GM23338 (cell line): ENCODE measurements around the gene ZNF268. TPM values are rescaled to one million over a fixed set of nuclear protein-coding genes. Genes with fewer than 3 reads are reported as not detected.

ENCODE experiments used
- ATAC-seq: fragments of 200-7000 bp; cut with Tn5 transposase; 3 replicates; pipeline ENCODE4 v1.9.1; 2020
- DNase-seq: peaks from one replicate; pipeline ENCODE4 v3.0.0-alpha.2; 2015; ENCODE audit warnings: low spot score
- H2AFZ ChIP-seq: fragments of 200-600 bp; sonication (generic); 2 replicates; pipeline ENCODE4 v1.8.0; 2016; ENCODE audit warnings: antibody characterized with exemption, mild to moderate bottlenecking, moderate library complexity
- H3F3A ChIP-seq: fragments of 200-600 bp; sonication (generic); replicated peaks from 2 replicates; pipeline ENCODE4 v1.8.0; 2017; ENCODE audit warnings: antibody characterized with exemption, mixed run types, low read depth
- H3K27ac ChIP-seq: fragments of 200-600 bp; sonication (generic); 2 replicates; pipeline ENCODE4 v1.6.1; 2016; ENCODE audit warnings: low read depth
- H3K27me3 ChIP-seq: fragments of 200-600 bp; sonication (generic); 2 replicates; pipeline ENCODE4 v1.8.0; 2016; ENCODE audit warnings: mild to moderate bottlenecking, mixed run types, moderate library complexity; ENCODE audit not compliant: insufficient read depth
- H3K36me3 ChIP-seq: fragments of 200-600 bp; sonication (generic); 2 replicates; pipeline ENCODE4 v1.8.0; 2016; ENCODE audit warnings: mild to moderate bottlenecking; ENCODE audit not compliant: insufficient read depth
- H3K4me1 ChIP-seq: fragments of 200-600 bp; sonication (generic); 2 replicates; pipeline ENCODE4 v1.8.0; 2016; ENCODE audit warnings: mild to moderate bottlenecking, moderate library complexity; ENCODE audit not compliant: insufficient read depth
- H3K4me2 ChIP-seq: fragments of 200-600 bp; sonication (generic); 2 replicates; pipeline ENCODE4 v1.7.1; 2017; ENCODE audit warnings: mixed run types
- H3K4me3 ChIP-seq: fragments of 200-600 bp; sonication (generic); 2 replicates; pipeline ENCODE4 v1.6.1; 2016; ENCODE audit warnings: mixed run types
- H3K79me2 ChIP-seq: fragments of 200-600 bp; sonication (generic); replicated peaks from 2 replicates; pipeline ENCODE4 v1.8.0; 2017; ENCODE audit warnings: mild to moderate bottlenecking; ENCODE audit not compliant: insufficient read depth
- H3K9me2 ChIP-seq: fragments of 200-600 bp; sonication (generic); 2 replicates; pipeline ENCODE4 v1.8.0; 2017; ENCODE audit not compliant: insufficient read depth
- H4K20me1 ChIP-seq: fragments of 200-600 bp; sonication (generic); replicated peaks from 2 replicates; pipeline ENCODE4 v1.8.0; 2017; ENCODE audit warnings: mild to moderate bottlenecking; ENCODE audit not compliant: insufficient read depth
- H3K27ac Mint-ChIP-seq: 2 replicates; pipeline ENCODE4 v1.8.0; 2020; ENCODE audit warnings: inconsistent platforms, mild to moderate bottlenecking, moderate library complexity, mixed read lengths
- H3K27me3 Mint-ChIP-seq: 3 replicates; pipeline ENCODE4 v1.8.0; 2022; ENCODE audit warnings: low read depth, mild to moderate bottlenecking, moderate library complexity, mixed read lengths, inconsistent platforms; ENCODE audit not compliant: insufficient read depth, poor library complexity
- H3K36me3 Mint-ChIP-seq: 3 replicates; pipeline ENCODE4 v1.8.0; 2021; ENCODE audit warnings: low read depth, mild to moderate bottlenecking, inconsistent platforms, moderate library complexity, mixed read lengths
- H3K4me1 Mint-ChIP-seq: 3 replicates; pipeline ENCODE4 v1.8.0; 2020; ENCODE audit warnings: mild to moderate bottlenecking, inconsistent platforms, mixed read lengths
- H3K4me3 Mint-ChIP-seq: 3 replicates; pipeline ENCODE4 v1.8.0; 2021; ENCODE audit warnings: moderate library complexity, mild to moderate bottlenecking, inconsistent platforms, mixed read lengths
- H3K9me3 Mint-ChIP-seq: 3 replicates; pipeline ENCODE4 v1.8.0; 2020; ENCODE audit warnings: moderate library complexity, mild to moderate bottlenecking, inconsistent platforms, mixed read lengths
- CREB1 ChIP-seq: fragments of 250-450 bp; sonication (Bioruptor Pico); IDR thresholded peaks from 2 replicates; pipeline ENCODE4 v1.5.0; 2020; ENCODE audit warnings: low read depth, mild to moderate bottlenecking, moderate library complexity
- EZH2 ChIP-seq: fragments of 200-600 bp; sonication (generic); IDR thresholded peaks from one replicate; pipeline ENCODE4 v1.8.0; 2017; ENCODE audit warnings: antibody characterized with exemption, mild to moderate bottlenecking, low read depth; ENCODE audit not compliant: unreplicated experiment
- EZH2phosphoT487 ChIP-seq: fragments of 200-600 bp; sonication (generic); IDR thresholded peaks from one replicate; pipeline ENCODE4 v1.8.1; 2018; ENCODE audit warnings: antibody characterized with exemption; ENCODE audit not compliant: unreplicated experiment
- JUNB ChIP-seq: IDR thresholded peaks from one replicate; pipeline ENCODE4 v1.6.1; 2016; ENCODE audit warnings: antibody characterized with exemption; ENCODE audit not compliant: unreplicated experiment
- NANOG ChIP-seq: IDR thresholded peaks from 2 replicates; pipeline ENCODE4 v1.6.1; 2016; ENCODE audit warnings: antibody characterized with exemption, borderline replicate concordance
- POLR2AphosphoS5 ChIP-seq: IDR thresholded peaks from 2 replicates; pipeline ENCODE4 v1.6.1; 2016; ENCODE audit warnings: antibody characterized with exemption, low read depth
- STAT1 ChIP-seq: IDR thresholded peaks from one replicate; pipeline ENCODE4 v1.6.1; 2016; ENCODE audit warnings: antibody characterized with exemption; ENCODE audit not compliant: unreplicated experiment
- ZNF114 ChIP-seq: fragments of 250-450 bp; sonication (Bioruptor Pico); IDR thresholded peaks from 2 replicates; pipeline ENCODE4 v1.5.0; 2020; ENCODE audit warnings: mild to moderate bottlenecking, moderate library complexity
- ZNF331 ChIP-seq: fragments of 250-450 bp; sonication (Bioruptor Pico); IDR thresholded peaks from 2 replicates; pipeline ENCODE4 v1.5.0; 2020; ENCODE audit warnings: low read depth, mild to moderate bottlenecking, moderate library complexity
- ZNF462 ChIP-seq: fragments of 250-450 bp; sonication (Bioruptor Pico); IDR thresholded peaks from 2 replicates; pipeline ENCODE4 v1.5.0; 2020; ENCODE audit warnings: mild to moderate bottlenecking, moderate library complexity
- polyA plus RNA-seq: library from polyadenylated mRNA; unstranded; fragments of >200 nt; fragmentation: Nextera tagmentation; extraction: Ambion mirVana; gene quantifications from 2 replicates; pipeline ENCODE4 v1.2.1, GENCODE V29; 2016
- total RNA-seq: library from RNA; depleted of rRNA; stranded (reverse); fragments of >200 nt; shearing (Covaris generic); gene quantifications from 2 replicates; pipeline ENCODE4 v1.2.3, GENCODE V29; 2014
- TF ChIP-seq, protein P1 (sequence below), 2 experiments: fragments of 200-600 bp in 1 of 2; sonication (generic) in 1 of 2; conservative IDR thresholded peaks; 2 replicates each; pipeline versions ENCODE4 v1.5.1 to v1.6.1; 2016 to 2017; ENCODE audit warnings: antibody characterized with exemption in 2 of 2, low read depth in 2 of 2, mild to moderate bottlenecking in 2 of 2, moderate library complexity in 1 of 2
- TF ChIP-seq, protein P2 (sequence below): IDR thresholded peaks from one replicate; pipeline ENCODE4 v1.6.1; 2018; ENCODE audit warnings: antibody characterized with exemption; ENCODE audit not compliant: unreplicated experiment
- TF ChIP-seq, protein P3 (sequence below): IDR thresholded peaks from 2 replicates; pipeline ENCODE4 v1.6.1; 2016; ENCODE audit warnings: antibody characterized with exemption

The ZNF268 gene
- total and polyA plus RNA-seq, 2 experiments from 2014 or later: 15.1 to 25.2 TPM

DNA sequence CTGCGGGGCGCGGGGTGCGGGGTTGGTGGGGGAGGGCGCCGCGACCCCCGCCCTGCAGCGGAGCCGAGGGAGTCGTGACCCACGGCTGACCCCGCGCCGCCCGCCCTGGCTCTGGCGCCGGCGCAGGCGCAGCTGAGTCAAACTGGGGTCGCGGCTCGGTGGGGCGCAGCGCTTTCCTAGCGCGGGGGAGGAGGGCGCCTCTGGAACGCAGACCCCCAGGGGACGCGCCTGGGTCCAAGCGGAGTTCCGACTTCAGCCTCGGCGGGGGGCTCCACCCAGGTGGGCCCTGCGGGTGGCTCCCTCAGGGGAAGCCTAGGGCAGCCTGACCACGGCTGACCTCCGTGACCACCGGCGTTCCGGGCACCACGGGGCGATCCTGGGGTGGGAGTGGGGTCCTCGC, 54.8 kb downstream of the ZNF268 start:
- H3F3A ChIP-seq: no peaks in the 10 kb centered on the region
- TF ChIP-seq EZH2 (no peak), ZNF462 (CRISPR knock-in tag) (no peak), NANOG (no peak), STAT1 (no peak), EZH2phosphoT487 (no peak), ZNF114 (CRISPR knock-in tag) (no peak), CREB1 (no peak), ZNF331 (CRISPR knock-in tag) (no peak), JUNB (no peak), POLR2AphosphoS5 (no peak)
- TF ChIP-seq, protein P1, sequence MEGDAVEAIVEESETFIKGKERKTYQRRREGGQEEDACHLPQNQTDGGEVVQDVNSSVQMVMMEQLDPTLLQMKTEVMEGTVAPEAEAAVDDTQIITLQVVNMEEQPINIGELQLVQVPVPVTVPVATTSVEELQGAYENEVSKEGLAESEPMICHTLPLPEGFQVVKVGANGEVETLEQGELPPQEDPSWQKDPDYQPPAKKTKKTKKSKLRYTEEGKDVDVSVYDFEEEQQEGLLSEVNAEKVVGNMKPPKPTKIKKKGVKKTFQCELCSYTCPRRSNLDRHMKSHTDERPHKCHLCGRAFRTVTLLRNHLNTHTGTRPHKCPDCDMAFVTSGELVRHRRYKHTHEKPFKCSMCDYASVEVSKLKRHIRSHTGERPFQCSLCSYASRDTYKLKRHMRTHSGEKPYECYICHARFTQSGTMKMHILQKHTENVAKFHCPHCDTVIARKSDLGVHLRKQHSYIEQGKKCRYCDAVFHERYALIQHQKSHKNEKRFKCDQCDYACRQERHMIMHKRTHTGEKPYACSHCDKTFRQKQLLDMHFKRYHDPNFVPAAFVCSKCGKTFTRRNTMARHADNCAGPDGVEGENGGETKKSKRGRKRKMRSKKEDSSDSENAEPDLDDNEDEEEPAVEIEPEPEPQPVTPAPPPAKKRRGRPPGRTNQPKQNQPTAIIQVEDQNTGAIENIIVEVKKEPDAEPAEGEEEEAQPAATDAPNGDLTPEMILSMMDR (conservative IDR thresholded peaks at IDR 0.05; ENCODE audit: low read depth in 2 of 2): no peak
- TF ChIP-seq, protein P2, sequence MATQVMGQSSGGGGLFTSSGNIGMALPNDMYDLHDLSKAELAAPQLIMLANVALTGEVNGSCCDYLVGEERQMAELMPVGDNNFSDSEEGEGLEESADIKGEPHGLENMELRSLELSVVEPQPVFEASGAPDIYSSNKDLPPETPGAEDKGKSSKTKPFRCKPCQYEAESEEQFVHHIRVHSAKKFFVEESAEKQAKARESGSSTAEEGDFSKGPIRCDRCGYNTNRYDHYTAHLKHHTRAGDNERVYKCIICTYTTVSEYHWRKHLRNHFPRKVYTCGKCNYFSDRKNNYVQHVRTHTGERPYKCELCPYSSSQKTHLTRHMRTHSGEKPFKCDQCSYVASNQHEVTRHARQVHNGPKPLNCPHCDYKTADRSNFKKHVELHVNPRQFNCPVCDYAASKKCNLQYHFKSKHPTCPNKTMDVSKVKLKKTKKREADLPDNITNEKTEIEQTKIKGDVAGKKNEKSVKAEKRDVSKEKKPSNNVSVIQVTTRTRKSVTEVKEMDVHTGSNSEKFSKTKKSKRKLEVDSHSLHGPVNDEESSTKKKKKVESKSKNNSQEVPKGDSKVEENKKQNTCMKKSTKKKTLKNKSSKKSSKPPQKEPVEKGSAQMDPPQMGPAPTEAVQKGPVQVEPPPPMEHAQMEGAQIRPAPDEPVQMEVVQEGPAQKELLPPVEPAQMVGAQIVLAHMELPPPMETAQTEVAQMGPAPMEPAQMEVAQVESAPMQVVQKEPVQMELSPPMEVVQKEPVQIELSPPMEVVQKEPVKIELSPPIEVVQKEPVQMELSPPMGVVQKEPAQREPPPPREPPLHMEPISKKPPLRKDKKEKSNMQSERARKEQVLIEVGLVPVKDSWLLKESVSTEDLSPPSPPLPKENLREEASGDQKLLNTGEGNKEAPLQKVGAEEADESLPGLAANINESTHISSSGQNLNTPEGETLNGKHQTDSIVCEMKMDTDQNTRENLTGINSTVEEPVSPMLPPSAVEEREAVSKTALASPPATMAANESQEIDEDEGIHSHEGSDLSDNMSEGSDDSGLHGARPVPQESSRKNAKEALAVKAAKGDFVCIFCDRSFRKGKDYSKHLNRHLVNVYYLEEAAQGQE: no peak
- TF ChIP-seq, protein P3, sequence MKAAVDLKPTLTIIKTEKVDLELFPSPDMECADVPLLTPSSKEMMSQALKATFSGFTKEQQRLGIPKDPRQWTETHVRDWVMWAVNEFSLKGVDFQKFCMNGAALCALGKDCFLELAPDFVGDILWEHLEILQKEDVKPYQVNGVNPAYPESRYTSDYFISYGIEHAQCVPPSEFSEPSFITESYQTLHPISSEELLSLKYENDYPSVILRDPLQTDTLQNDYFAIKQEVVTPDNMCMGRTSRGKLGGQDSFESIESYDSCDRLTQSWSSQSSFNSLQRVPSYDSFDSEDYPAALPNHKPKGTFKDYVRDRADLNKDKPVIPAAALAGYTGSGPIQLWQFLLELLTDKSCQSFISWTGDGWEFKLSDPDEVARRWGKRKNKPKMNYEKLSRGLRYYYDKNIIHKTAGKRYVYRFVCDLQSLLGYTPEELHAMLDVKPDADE: no peak
- H2AFZ ChIP-seq: no peak overlapping the region
- H3K9me3 Mint-ChIP-seq: peaks cover 84% of the 10 kb centered on the region
- no peaks in the 10 kb centered on the region for H3K4me1 Mint-ChIP-seq
- no peaks in the 10 kb centered on the region for H4K20me1 ChIP-seq
- H3K36me3 Mint-ChIP-seq: peaks cover 46% of the 10 kb centered on the region
- H3K36me3 ChIP-seq: no peaks in the 10 kb centered on the region; the same call in 1 of the 2 replicates
- no peak overlapping the region for H3K27ac Mint-ChIP-seq
- no peaks in the 10 kb centered on the region for H3K9me2 ChIP-seq
- ATAC-seq (no peak), DNase-seq (no peak)
- no peaks in the 10 kb centered on the region for H3K79me2 ChIP-seq
- peaks cover 5% of the 10 kb centered on the region for H3K27me3 Mint-ChIP-seq
- no peak overlapping the region for H3K4me2 ChIP-seq
- H3K4me3 ChIP-seq: no peak overlapping the region
- H3K27ac ChIP-seq: no peak overlapping the region
- no peaks in the 10 kb centered on the region for H3K27me3 ChIP-seq
- H3K4me1 ChIP-seq: no peaks in the 10 kb centered on the region
- no peak overlapping the region for H3K4me3 Mint-ChIP-seq
